Smooth muscle cell (in vitro differentiated cells): ENCODE data around the gene CDC42EP1. TPM values are rescaled to one million over a fixed set of nuclear protein-coding genes. Genes with fewer than 3 reads are reported as not detected.

Experiments used
- DNase-seq: peaks from one replicate; lab custom pipeline; 2025; ENCODE audit not compliant: unreplicated experiment; lab: John Stamatoyannopoulos, UW
- H2AFZ ChIP-seq: fragments of 200-600 bp; sonication (generic); 2 replicates; pipeline ENCODE4 v1.6.0; 2016; ENCODE audit warnings: antibody characterized with exemption, low read depth, mild to moderate bottlenecking
- H3F3A ChIP-seq: fragments of 200-600 bp; sonication (generic); 2 replicates; pipeline ENCODE4 v1.6.0; 2017; ENCODE audit warnings: antibody characterized with exemption, low read depth
- H3K27ac ChIP-seq: fragments of 200-600 bp; sonication (generic); 2 replicates; pipeline ENCODE4 v1.5.1; 2016; ENCODE audit warnings: low read depth, mild to moderate bottlenecking
- H3K27me3 ChIP-seq: fragments of 200-600 bp; sonication (generic); 2 replicates; pipeline ENCODE4 v1.6.1; 2016; ENCODE audit warnings: low read depth, mild to moderate bottlenecking
- H3K36me3 ChIP-seq: fragments of 200-600 bp; sonication (generic); 2 replicates; pipeline ENCODE4 v1.5.1; 2016; ENCODE audit warnings: low read depth
- H3K4me1 ChIP-seq: fragments of 200-600 bp; sonication (generic); 2 replicates; pipeline ENCODE4 v1.5.1; 2016; ENCODE audit warnings: low read depth
- H3K4me2 ChIP-seq: fragments of 200-600 bp; sonication (generic); 2 replicates; pipeline ENCODE4 v1.6.0; 2016; ENCODE audit warnings: mild to moderate bottlenecking
- H3K4me3 ChIP-seq: fragments of 200-600 bp; sonication (generic); 2 replicates; pipeline ENCODE4 v1.5.1; 2016; ENCODE audit warnings: mild to moderate bottlenecking
- H3K79me2 ChIP-seq: fragments of 200-600 bp; sonication (generic); 2 replicates; pipeline ENCODE4 v1.6.0; 2016; ENCODE audit warnings: low read depth, mild to moderate bottlenecking
- H3K9ac ChIP-seq: fragments of 200-600 bp; sonication (generic); 2 replicates; pipeline ENCODE4 v1.6.0; 2016; ENCODE audit warnings: low read depth
- H3K9me3 ChIP-seq: fragments of 200-600 bp; sonication (generic); replicated peaks from 2 replicates; pipeline ENCODE4 v1.5.1; 2016; ENCODE audit warnings: low read depth
- H4K20me1 ChIP-seq: fragments of 200-600 bp; sonication (generic); 2 replicates; pipeline ENCODE4 v1.6.0; 2016; ENCODE audit warnings: low read depth
- CTCF ChIP-seq: fragments of 200-600 bp; sonication (generic); IDR thresholded peaks from 2 replicates; pipeline ENCODE4 v1.5.1; 2017; ENCODE audit warnings: borderline replicate concordance, mild to moderate bottlenecking, antibody characterized with exemption; ENCODE audit not compliant: insufficient read depth, poor library complexity, severe bottlenecking
- WGBS: methylation state at CpG from one replicate; pipeline ENCODE4 v1.1.7; 2016; ENCODE audit warnings: low lambda C conversion rate; 5-methylcytosine and 5-hydroxymethylcytosine counted together
- polyA plus RNA-seq: library from polyadenylated mRNA; unstranded; fragments of >200 nt; fragmentation: Nextera tagmentation; extraction: Ambion mirVana; gene quantifications from 2 replicates; pipeline ENCODE4 v1.2.1, GENCODE V29; 2016
- total RNA-seq: library from RNA; depleted of rRNA; stranded (reverse); fragments of >200 nt; gene quantifications from 2 replicates; pipeline ENCODE4 v1.2.3, GENCODE V29; 2014

Gene CDC42EP1
- total and polyA plus RNA-seq, 2 experiments from 2014 or later, result 14.0 to 89.6 TPM

GRCh38 chr22:37556710-37557109 lies 3.6 kb upstream of the CDC42EP1 start:
- no peaks in the 10 kb centered on the region for H3K36me3 ChIP-seq
- H2AFZ ChIP-seq, result no peak overlapping the region
- peaks cover 7% of the 10 kb centered on the region for H3K79me2 ChIP-seq
- TF ChIP-seq CTCF, result no peak
- 5% methylated on average over 5 of the region's 5 CpGs for WGBS
- H4K20me1 ChIP-seq, result peaks cover 4% of the 10 kb centered on the region
- no peaks in the 10 kb centered on the region for H3K9me3 ChIP-seq
- no peak overlapping the region for H3K4me2 ChIP-seq
- H3K4me3 ChIP-seq, result no peak overlapping the region
- no peak for DNase-seq
- H3K27ac ChIP-seq, result no peak overlapping the region
- H3K9ac ChIP-seq, result no peak overlapping the region
- peaks cover 32% of the 10 kb centered on the region for H3K4me1 ChIP-seq
- H3K27me3 ChIP-seq, result no peaks in the 10 kb centered on the region
- peaks cover 18% of the 10 kb centered on the region for H3F3A ChIP-seq

GRCh38 chr22:37557321-37558001 lies 2.8 kb upstream of the CDC42EP1 start:
- H3K4me1 ChIP-seq, result peaks cover 30% of the 10 kb centered on the region
- H3K79me2 ChIP-seq, result peaks cover 15% of the 10 kb centered on the region
- H2AFZ ChIP-seq, result no peak overlapping the region
- H3K4me3 ChIP-seq, result no peak overlapping the region
- H3K27me3 ChIP-seq, result no peaks in the 10 kb centered on the region
- H3K4me2 ChIP-seq, result no peak overlapping the region
- DNase-seq, result no peak
- H3K9me3 ChIP-seq, result no peaks in the 10 kb centered on the region
- H4K20me1 ChIP-seq, result peaks cover 11% of the 10 kb centered on the region
- no peaks in the 10 kb centered on the region for H3K36me3 ChIP-seq
- H3K27ac ChIP-seq, result no peak overlapping the region
- TF ChIP-seq CTCF, result no peak
- 89% methylated on average over 7 of the region's 7 CpGs for WGBS
- H3K9ac ChIP-seq, result no peak overlapping the region
- H3F3A ChIP-seq, result peaks cover 25% of the 10 kb centered on the region

GRCh38 chr22:37558815-37559214 lies 1.5 kb upstream of the CDC42EP1 start:
- H3K9me3 ChIP-seq, result no peaks in the 10 kb centered on the region
- 79% methylated on average over 7 of the region's 7 CpGs for WGBS
- no peak for DNase-seq
- H3K79me2 ChIP-seq, result peaks cover 28% of the 10 kb centered on the region
- H3K36me3 ChIP-seq, result no peaks in the 10 kb centered on the region
- peaks cover 30% of the 10 kb centered on the region for H3F3A ChIP-seq
- no peaks in the 10 kb centered on the region for H3K27me3 ChIP-seq
- no peak overlapping the region for H3K4me2 ChIP-seq
- H2AFZ ChIP-seq, result no peak overlapping the region
- H3K9ac ChIP-seq, result no peak overlapping the region
- no peak overlapping the region for H3K4me3 ChIP-seq
- H4K20me1 ChIP-seq, result peaks cover 25% of the 10 kb centered on the region
- TF ChIP-seq CTCF, result no peak
- no peak overlapping the region for H3K27ac ChIP-seq
- peaks cover 27% of the 10 kb centered on the region for H3K4me1 ChIP-seq

GRCh38 chr22:37559521-37559900 lies 769 bp upstream of the CDC42EP1 start:
- Histone ChIP-seq H3K27me3 (no peaks in the 10 kb centered on the region), H3K27ac (peak overlapping the region; percentile 96), H3K79me2 (peaks cover 35% of the 10 kb centered on the region), H3K36me3 (no peaks in the 10 kb centered on the region), H3K9ac (peak overlapping the region; percentile 27), H3K4me2 (peak overlapping the region; percentile 95), H3K4me3 (peak overlapping the region; percentile 77), H3K4me1 (peaks cover 31% of the 10 kb centered on the region), H3K9me3 (no peaks in the 10 kb centered on the region), H4K20me1 (peaks cover 32% of the 10 kb centered on the region), H2AFZ (no peak overlapping the region), H3F3A (peaks cover 37% of the 10 kb centered on the region)
- no peak for TF ChIP-seq CTCF
- DNase-seq, result no peak
- WGBS, result 60% methylated on average over 6 of the region's 6 CpGs
